GM21423 (cell line): ENCODE results near the gene DDX31.

ENCODE experiments used
- ATAC-seq: cut with Tn5 transposase; IDR thresholded peaks from one replicate; pipeline ENCODE4 v1.9.1; 2021; ENCODE audit warnings: mild to moderate bottlenecking, moderate library complexity; ENCODE audit not compliant: unreplicated experiment

DDX31 gene

GRCh38 chr9:132638240-132638639, 31.5 kb downstream of the DDX31 start:
- no peak for ATAC-seq

DNA sequence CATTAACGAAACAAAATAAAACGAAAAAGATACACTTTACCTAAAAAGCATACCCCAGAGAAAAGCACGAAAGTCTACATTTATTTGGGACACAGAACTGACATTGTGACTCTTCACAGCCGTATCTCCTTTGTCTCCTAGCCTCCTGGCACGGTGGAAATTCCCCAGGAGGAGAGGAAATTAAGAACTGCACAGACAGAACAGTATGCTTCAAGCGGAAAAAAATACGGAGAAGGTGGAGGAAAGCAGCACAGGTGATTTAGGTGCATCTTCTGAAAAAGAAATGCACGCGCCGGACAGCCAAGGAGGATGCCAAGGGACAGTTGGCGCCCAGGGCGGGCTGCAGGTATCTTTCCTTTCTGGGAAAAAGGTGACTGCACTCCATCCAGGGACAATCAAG, 32.0 kb downstream of the DDX31 start:
- no peak for ATAC-seq

DNA sequence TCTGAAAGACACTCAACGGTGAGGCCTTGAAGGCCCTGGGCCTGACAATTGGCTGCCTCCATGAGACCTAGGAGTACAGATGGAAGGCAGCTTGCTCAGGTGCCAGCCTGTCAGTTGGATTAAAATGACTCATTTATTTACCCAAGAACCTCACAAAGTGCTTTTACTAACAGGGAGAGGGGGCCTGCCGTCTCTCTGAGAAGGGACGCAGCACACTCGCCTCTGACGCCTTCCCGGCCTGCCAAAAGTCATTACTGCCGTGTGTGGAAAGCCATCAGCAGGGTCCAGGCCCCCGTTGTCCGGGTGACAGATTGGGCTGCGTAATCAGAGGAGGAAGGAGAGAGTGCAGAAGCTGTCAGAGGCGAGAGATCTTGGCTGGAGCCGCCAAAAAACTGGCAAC, 32.4 kb downstream of the DDX31 start:
- ATAC-seq, result no peak

GRCh38 chr9:132634327-132634726, 35.5 kb downstream of the DDX31 start:
- ATAC-seq, result no peak

GRCh38 chr9:132632413-132633129, 37.2 kb downstream of the DDX31 start:
- no peak for ATAC-seq

DNA sequence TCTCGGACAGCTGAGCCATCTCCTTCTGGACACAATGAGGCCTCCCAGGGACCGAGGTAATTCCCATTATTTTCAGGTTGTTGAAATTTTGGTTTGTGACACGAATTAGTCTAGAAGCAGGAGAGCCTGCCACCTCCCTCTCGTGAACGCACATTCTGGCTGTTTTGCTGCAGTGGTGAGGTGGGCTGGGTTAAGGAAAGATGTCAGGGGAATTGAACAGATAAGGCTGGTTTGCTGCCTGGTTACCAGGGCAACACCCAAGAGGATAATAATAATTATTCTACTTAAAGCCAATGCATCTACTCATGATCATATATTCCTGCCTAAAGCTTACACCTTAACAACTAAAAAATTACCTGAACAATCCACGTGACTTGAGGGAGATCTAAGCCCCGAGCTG, 38.1 kb downstream of the DDX31 start:
- no peak for ATAC-seq

DNA sequence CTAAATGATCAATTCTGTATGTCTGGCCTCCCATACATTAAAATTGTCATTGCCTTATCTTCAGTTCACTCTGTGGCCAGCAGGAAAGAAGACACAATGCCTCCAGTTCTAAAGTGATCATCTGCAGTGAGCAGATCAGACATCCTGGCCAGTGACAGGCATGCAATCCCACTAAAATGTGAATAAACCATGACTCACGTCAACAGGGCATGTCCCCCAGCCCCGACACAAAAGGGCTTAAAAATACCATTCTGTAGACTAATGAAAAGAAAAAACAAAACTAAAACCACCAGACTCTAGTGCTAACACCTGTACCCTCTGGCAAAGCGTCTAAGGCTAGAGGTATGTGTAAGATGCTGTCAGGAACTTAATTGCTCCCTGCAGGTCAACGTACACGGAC, 38.5 kb downstream of the DDX31 start:
- no peak for ATAC-seq

- ATAC-seq, result no peak
Observed at GRCh38 chr9:132630811-132631210, 39.0 kb downstream of the DDX31 start.

GRCh38 chr9:132630116-132630515, 39.7 kb downstream of the DDX31 start:
- no peak for ATAC-seq

GRCh38 chr9:132628746-132629145, 41.0 kb downstream of the DDX31 start:
- no peak for ATAC-seq

- no peak for ATAC-seq
Observed at GRCh38 chr9:132627594-132627993, 42.2 kb downstream of the DDX31 start.

- ATAC-seq, result no peak
Observed at GRCh38 chr9:132627106-132627505, 42.7 kb downstream of the DDX31 start.

- no peak for ATAC-seq
Observed at GRCh38 chr9:132626285-132626684, 43.5 kb downstream of the DDX31 start.

- ATAC-seq, result no peak
Observed at GRCh38 chr9:132622159-132622558, 47.6 kb downstream of the DDX31 start.

GRCh38 chr9:132616725-132617124, 53.1 kb downstream of the DDX31 start:
- ATAC-seq, result no peak

- ATAC-seq, result no peak
Observed at GRCh38 chr9:132615774-132616173, 54.0 kb downstream of the DDX31 start.

DNA sequence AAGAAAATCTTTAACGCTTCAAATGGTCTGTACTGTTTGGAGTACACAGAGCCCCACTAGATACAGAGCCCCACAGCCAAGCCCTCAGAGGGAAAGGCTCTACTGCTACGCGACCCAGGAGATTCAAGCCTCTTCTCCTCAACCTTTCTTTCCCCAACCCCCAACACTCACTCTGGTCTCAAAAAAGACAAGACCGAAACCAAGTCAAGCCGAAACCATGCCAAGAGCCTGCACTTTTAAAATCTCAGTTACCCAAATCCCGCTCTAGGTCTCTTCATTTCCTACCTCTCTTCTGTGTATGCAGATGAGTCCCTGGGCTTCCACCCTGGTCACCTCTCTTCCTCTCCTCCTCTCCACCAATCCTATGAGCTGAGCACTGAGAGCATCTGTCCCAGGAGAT, 55.5 kb downstream of the DDX31 start:
- no peak for ATAC-seq

DNA sequence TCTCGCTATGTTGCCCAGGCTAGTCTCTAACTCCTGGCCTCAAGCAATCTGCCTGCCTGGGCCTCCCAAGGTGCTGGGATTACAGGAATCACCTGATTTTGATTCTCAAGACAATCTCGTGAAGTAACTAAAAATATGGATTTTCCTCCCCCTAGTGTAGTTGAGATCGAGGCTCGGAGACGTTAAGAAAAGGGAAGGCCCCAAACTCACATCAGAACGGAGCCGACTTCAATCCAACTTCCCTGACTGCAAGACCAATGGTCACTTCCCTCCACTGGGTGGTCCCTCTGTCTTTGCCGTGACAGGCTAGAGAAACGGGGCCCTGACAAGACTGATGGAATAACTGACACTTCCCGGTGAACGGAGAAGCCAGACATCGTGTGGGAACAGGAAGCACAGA, 59.1 kb downstream of the DDX31 start:
- ATAC-seq, result no peak

DNA sequence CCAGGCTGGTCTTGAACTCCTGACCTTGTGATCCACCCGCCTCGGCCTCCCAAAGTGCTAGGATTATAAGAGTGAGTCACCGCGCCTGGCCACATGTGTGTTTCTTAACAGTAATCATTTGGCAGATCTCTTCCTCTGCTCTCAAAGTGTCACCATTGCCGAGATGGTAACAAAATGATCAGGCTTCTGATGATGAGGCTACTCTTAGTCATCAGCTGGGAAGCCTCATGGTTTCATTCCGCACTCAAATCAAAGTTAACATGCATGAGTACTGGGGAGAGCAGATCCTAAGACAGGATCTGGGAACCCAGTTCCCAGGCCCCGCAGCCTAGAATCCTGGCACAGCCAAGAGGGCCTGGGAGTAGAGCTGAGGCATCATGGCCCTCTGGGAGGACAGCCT, 60.0 kb downstream of the DDX31 start:
- ATAC-seq, result no peak

GRCh38 chr9:132609184-132609583, 60.6 kb downstream of the DDX31 start:
- ATAC-seq, result no peak

DNA sequence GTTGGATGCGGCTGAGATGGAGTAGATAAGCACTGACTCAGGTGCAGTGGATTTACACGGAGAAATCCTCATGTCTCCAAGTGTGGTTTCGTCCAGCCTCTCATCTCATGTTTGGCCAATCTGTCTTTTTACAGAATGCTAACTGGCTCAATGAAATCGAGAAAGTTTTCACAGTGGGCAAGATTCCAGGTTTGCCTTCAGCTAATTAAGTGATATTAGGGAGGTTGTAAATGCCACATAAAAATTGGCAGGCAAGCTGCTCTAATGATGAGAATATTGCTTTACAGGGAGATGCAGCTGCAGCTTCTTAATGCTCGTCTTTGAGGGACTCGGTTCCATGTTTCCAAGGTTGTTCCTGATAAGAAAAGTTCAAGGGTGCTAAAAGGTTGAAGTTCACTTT, 63.7 kb downstream of the DDX31 start:
- no peak for ATAC-seq

GRCh38 chr9:132605387-132605786, 64.4 kb downstream of the DDX31 start:
- ATAC-seq, result no peak

GRCh38 chr9:132602207-132602606, 67.6 kb downstream of the DDX31 start:
- ATAC-seq, result no peak
